ENCODE measurements around the gene CYP1A1.

DNA sequence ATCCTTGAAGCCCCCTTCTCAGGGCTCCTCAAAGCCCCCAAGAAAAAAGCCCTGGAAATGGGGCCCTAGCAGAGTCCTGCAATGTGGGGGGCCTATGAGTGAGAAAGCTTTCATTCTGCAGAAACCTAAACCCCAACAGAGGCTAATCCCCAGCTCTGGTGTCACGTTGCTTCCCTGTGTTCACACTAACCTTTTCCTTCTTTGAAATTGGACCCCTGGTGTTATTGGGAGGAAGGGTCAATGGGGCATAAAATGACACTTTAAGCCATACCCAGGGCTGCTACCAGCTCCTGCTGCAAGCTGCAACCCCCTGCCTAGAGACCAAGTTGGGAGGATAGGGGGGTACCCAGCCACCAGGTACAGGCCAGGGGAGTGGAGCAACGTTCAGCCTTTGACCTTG is 25.4 kb upstream of the CYP1A1 start:
- TF ChIP-seq, protein P1, sequence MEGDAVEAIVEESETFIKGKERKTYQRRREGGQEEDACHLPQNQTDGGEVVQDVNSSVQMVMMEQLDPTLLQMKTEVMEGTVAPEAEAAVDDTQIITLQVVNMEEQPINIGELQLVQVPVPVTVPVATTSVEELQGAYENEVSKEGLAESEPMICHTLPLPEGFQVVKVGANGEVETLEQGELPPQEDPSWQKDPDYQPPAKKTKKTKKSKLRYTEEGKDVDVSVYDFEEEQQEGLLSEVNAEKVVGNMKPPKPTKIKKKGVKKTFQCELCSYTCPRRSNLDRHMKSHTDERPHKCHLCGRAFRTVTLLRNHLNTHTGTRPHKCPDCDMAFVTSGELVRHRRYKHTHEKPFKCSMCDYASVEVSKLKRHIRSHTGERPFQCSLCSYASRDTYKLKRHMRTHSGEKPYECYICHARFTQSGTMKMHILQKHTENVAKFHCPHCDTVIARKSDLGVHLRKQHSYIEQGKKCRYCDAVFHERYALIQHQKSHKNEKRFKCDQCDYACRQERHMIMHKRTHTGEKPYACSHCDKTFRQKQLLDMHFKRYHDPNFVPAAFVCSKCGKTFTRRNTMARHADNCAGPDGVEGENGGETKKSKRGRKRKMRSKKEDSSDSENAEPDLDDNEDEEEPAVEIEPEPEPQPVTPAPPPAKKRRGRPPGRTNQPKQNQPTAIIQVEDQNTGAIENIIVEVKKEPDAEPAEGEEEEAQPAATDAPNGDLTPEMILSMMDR (conservative IDR thresholded peaks at IDR 0.05; ENCODE audit: low read length), result no peak
- TF ChIP-seq EZH2phosphoT487 (IDR thresholded peaks at IDR 0.05; ENCODE audit: borderline replicate concordance, low read depth, low read length), result no peak
